ENCODE data around the gene SORT1.

DNA sequence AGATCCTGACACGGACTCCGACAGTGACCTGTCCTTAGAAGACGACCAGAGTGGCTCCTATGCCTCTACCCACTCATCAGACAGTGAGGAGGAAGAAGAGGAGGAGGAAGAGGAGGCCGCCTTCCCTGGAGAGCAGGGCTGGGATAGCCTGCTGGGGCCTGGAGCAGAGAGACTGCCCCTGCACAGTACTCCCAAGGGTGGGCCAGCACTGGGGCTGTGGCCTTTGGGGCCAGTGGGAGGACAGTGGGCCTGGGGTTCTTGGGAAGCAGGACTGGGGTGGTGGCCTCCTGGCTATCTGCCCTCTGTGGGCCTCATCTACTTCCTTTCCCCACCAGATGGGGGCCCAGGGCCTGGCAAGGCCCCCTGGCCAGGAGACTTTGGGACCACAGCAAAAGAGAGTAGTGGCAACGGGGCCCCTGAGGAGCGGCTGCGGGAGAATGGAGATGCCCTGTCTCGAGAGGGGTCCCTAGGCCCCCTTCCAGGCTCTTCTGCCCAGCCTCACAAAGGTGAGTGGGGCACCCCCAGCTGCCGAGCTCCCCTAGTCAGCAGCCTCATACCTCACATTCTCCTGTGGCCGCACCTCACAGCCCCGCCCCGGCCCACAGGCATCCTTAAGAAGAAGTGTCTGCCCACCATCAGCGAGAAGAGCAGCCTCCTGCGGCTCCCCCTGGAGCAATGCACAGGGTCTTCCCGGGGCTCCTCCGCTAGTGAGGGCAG, 124.7 kb downstream of the SORT1 start:
- TF ChIP-seq, protein P1, sequence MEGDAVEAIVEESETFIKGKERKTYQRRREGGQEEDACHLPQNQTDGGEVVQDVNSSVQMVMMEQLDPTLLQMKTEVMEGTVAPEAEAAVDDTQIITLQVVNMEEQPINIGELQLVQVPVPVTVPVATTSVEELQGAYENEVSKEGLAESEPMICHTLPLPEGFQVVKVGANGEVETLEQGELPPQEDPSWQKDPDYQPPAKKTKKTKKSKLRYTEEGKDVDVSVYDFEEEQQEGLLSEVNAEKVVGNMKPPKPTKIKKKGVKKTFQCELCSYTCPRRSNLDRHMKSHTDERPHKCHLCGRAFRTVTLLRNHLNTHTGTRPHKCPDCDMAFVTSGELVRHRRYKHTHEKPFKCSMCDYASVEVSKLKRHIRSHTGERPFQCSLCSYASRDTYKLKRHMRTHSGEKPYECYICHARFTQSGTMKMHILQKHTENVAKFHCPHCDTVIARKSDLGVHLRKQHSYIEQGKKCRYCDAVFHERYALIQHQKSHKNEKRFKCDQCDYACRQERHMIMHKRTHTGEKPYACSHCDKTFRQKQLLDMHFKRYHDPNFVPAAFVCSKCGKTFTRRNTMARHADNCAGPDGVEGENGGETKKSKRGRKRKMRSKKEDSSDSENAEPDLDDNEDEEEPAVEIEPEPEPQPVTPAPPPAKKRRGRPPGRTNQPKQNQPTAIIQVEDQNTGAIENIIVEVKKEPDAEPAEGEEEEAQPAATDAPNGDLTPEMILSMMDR (IDR thresholded peaks at IDR 0.05; ENCODE audit: insufficient read depth, low read length, poor library complexity, severe bottlenecking): no peak
- no peak for TF ChIP-seq EZH2phosphoT487 (conservative IDR thresholded peaks at IDR 0.05; ENCODE audit: low read length)

Data from SU-DHL-6 (cell line).